Adrenal gland (tissue), 5 donors: ENCODE data around the gene CYP39A1.

Experiments used
- CTCF ChIP-seq, 6 experiments: fragments of 450-650 bp in 4 of 6; fragments of 200-600 bp in 2 of 6; sonication (generic) in 1 of 6; IDR thresholded peaks; 1 replicate in 5 of 6; 2 replicates in 1 of 6; pipeline versions ENCODE4 v1.5.1 to v1.8.0; 2016 to 2021; ENCODE audit warnings: antibody characterized with exemption in 6 of 6, mild to moderate bottlenecking in 2 of 6, moderate library complexity in 1 of 6
- POLR2A ChIP-seq, 2 donors: fragments of 450-650 bp; IDR thresholded peaks; one replicate each; pipeline ENCODE4 v1.6.1; 2017; ENCODE audit warnings: antibody characterized with exemption in 2 of 2, mild to moderate bottlenecking in 2 of 2, moderate library complexity in 1 of 2
- donor health status: DM: no; HTN: no; CAD: no.

DNA sequence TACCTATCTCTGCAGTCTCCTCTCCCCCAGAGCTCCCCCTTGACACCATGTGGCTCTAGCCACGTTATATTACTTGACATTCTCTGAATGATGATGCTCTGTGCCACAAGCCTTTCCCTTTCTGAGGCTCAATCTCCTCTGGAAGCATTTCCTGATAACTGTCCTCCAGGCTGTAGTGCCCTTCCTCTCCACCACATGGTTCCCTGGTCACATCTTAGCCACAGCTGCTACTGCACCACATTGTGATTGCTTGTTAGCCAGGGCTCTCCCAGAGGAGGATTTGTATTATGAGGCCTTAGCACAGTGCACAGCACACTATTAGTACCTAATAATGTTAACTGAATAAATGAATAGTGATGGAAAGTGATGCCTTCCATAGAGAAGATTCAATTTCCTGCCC, 97.5 kb downstream of the CYP39A1 start:
- TF ChIP-seq POLR2A (IDR thresholded peaks at IDR 0.05), result no peak
- no peak for TF ChIP-seq CTCF (IDR thresholded peaks at IDR 0.05)
